ENCODE measurements around the gene COBL. TPM values are rescaled to one million over a fixed set of nuclear protein-coding genes. Genes with fewer than 3 reads are reported as not detected.

COBL gene
- polyA plus RNA-seq, 3 donors, result not detected

GRCh38 chr7:51318886-51319579, 2.4 kb upstream of the COBL start:
- peaks cover 27 to 54% of the 10 kb centered on the region in 2 donors for H3K27me3 ChIP-seq (ENCODE audit: control insufficient read depth in 2 of 2, insufficient read depth in 2 of 2, low read length in 2 of 2)

GRCh38 chr7:51318001-51318400, 1.4 kb upstream of the COBL start:
- Mint-ChIP-seq H3K36me3 (no peaks in the 10 kb centered on the region), H3K9me3 (peaks cover 0 to 15% (median 4%) of the 10 kb centered on the region in 7 donors), H3K4me1 (peaks cover 9% of the 10 kb centered on the region), H3K27ac (peak overlapping the region in 1 of 7 donors; percentile 6), H3K27me3 (ENCODE audit: low read depth in 3 of 3) (peaks cover 60 to 66% (median 60%) of the 10 kb centered on the region in 3 donors), H3K4me3 (peak overlapping the region in 1 of 2 donors; percentile 83)
- no peak overlapping the region for H2AFZ ChIP-seq (ENCODE audit: insufficient read depth, low read depth, low read length, poor library complexity, severe bottlenecking)
- H3K4me2 ChIP-seq (replicated peaks; ENCODE audit: extremely low read depth, low read length, poor library complexity, severe bottlenecking), result no peak overlapping the region
- no peak for TF ChIP-seq CTCF (IDR thresholded peaks at IDR 0.05)
- 86% methylated on average over 8 of the region's 9 CpGs for WGBS (ENCODE audit: insufficient coverage)
- no peak overlapping the region for H3K27ac ChIP-seq (ENCODE audit: low read depth in 1 of 2, low read length in 2 of 2)
- H3K9ac ChIP-seq (ENCODE audit: insufficient read depth, low read length, poor library complexity, severe bottlenecking), result no peak overlapping the region
- peaks cover 29 to 62% of the 10 kb centered on the region in 2 donors for H3K27me3 ChIP-seq (ENCODE audit: control insufficient read depth in 2 of 2, insufficient read depth in 2 of 2, low read length in 2 of 2)
- no peaks in the 10 kb centered on the region for H3K79me2 ChIP-seq (ENCODE audit: insufficient read depth, low read length)
- no peak for DNase-seq
- intact Hi-C loops (cut with micrococcal nuclease), result no loop called here
- H3K4me3 ChIP-seq (replicated peaks in 1 of 3; ENCODE audit: low read depth in 2 of 3, low read length in 3 of 3), result no peak overlapping the region
- peaks cover 0 to 9% of the 10 kb centered on the region in 2 donors for H3K4me1 ChIP-seq (ENCODE audit: control insufficient read depth in 1 of 2, insufficient read depth in 2 of 2, low read length in 2 of 2)
- H4K20me1 ChIP-seq (ENCODE audit: insufficient read depth, low read length), result no peaks in the 10 kb centered on the region
- H3K9me3 ChIP-seq (replicated peaks in 1 of 2; ENCODE audit: control insufficient read depth in 1 of 2, insufficient read depth in 1 of 2, low read length in 2 of 2), result peaks cover 0 to 4% of the 10 kb centered on the region in 2 donors
- H3K36me3 ChIP-seq (replicated peaks in 1 of 2; ENCODE audit: control insufficient read depth in 1 of 2, insufficient read depth in 2 of 2, low read length in 2 of 2), result no peaks in the 10 kb centered on the region

More at GRCh38 chr7:51318886-51319579, 2.4 kb upstream of the COBL start:
- Histone ChIP-seq H3K4me3 (replicated peaks in 1 of 3; ENCODE audit: low read depth in 2 of 3, low read length in 3 of 3) (no peak overlapping the region), H3K27ac (ENCODE audit: low read depth in 1 of 2, low read length in 2 of 2) (no peak overlapping the region), H3K9ac (ENCODE audit: insufficient read depth, low read length, poor library complexity, severe bottlenecking) (no peak overlapping the region), H3K4me1 (ENCODE audit: control insufficient read depth in 1 of 2, insufficient read depth in 2 of 2, low read length in 2 of 2) (peaks cover 0 to 9% of the 10 kb centered on the region in 2 donors), H3K36me3 (replicated peaks in 1 of 2; ENCODE audit: control insufficient read depth in 1 of 2, insufficient read depth in 2 of 2, low read length in 2 of 2) (no peaks in the 10 kb centered on the region), H3K4me2 (replicated peaks; ENCODE audit: extremely low read depth, low read length, poor library complexity, severe bottlenecking) (no peak overlapping the region), H3K79me2 (ENCODE audit: insufficient read depth, low read length) (no peaks in the 10 kb centered on the region), H4K20me1 (ENCODE audit: insufficient read depth, low read length) (no peaks in the 10 kb centered on the region), H3K9me3 (replicated peaks in 1 of 2; ENCODE audit: control insufficient read depth in 1 of 2, insufficient read depth in 1 of 2, low read length in 2 of 2) (peaks cover 0 to 4% of the 10 kb centered on the region in 2 donors), H2AFZ (ENCODE audit: insufficient read depth, low read depth, low read length, poor library complexity, severe bottlenecking) (no peak overlapping the region)
- Mint-ChIP-seq H3K4me3 (peak overlapping the region in 1 of 2 donors; percentile 2), H3K27me3 (ENCODE audit: low read depth in 3 of 3) (peaks cover 53 to 60% (median 53%) of the 10 kb centered on the region in 3 donors), H3K4me1 (peaks cover 9% of the 10 kb centered on the region), H3K9me3 (peaks cover 0 to 15% (median 4%) of the 10 kb centered on the region in 7 donors), H3K36me3 (no peaks in the 10 kb centered on the region), H3K27ac (no peak overlapping the region)
- no peak for TF ChIP-seq CTCF (IDR thresholded peaks at IDR 0.05)
- WGBS (ENCODE audit: insufficient coverage), result no CpG with 5 or more reads among the region's 6 CpGs
- intact Hi-C loops (cut with micrococcal nuclease), result no loop called here
- no peak for DNase-seq

Data from CD14-positive monocyte (primary cell).